ENCODE measurements around the gene ZNF669. TPM values are rescaled to one million over a fixed set of nuclear protein-coding genes. Genes with fewer than 3 reads are reported as not detected.
"Not testable (repeated sequence)": the region's sequence is repeated elsewhere in the genome, so short reads cannot be mapped to it uniquely, and the experiment has no call there.

The ZNF669 gene
- total RNA-seq, 2 donors from 2014 or later = 14.3 to 20.6 TPM

DNA sequence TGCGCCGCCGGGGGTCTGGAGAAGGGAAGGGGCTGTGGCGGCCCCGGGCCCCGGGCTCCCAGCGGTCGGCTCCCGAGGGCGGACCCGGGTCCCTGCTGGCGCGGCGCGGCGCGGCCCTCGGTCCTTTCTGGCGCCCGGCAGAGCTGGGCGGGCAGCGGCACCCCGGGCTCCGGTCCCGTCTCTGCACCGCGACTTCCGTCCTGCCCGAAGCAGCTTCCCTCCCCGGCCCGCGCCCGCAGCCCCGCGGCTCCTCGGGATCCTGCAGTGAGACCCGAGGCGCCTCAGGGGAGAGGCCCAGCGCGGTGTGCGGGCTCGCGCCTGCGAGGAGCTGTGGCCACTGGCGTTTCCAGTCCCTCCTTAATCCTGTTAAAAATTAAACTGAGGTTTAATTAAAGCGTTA is 22.4 kb upstream of the ZNF669 start:
- not testable (repeated sequence) for H3K27ac Mint-ChIP-seq
- peaks cover 28% of the 10 kb centered on the region for H3K36me3 Mint-ChIP-seq (ENCODE audit: low read depth)

DNA sequence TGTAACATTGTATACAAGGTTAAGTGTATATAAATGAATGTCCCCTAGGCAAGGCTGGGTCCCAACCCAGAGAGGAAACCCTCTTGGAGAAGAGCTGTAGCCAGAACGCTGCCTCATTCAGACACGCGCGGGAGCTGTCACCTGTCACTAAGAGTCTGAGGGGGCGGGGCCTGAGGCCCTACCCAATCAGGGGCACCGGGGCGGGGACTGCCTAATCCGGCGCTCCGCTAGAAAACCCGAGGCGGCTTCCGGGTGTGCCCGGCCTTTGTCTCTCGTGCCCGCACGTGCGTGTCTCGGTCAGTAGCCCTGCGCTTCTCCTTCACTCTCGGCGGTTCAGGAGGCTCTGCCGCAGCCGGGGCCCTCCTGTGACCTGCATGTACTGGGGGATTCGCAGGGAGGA is 22.0 kb upstream of the ZNF669 start:
- not testable (repeated sequence) for H3K9ac ChIP-seq (ENCODE audit: extremely low read depth, low read length, poor library complexity, severe bottlenecking); H3K4me1 Mint-ChIP-seq; H3K4me3 ChIP-seq (ENCODE audit: low read length); H3K27ac ChIP-seq (ENCODE audit: low read depth, low read length); H3K27ac Mint-ChIP-seq; H3K4me1 ChIP-seq (ENCODE audit: control insufficient read depth, insufficient read depth, low read length); H3K27me3 ChIP-seq (ENCODE audit: control insufficient read depth, insufficient read depth, low read length, poor library complexity, severe bottlenecking); DNase-seq; H3K9me3 ChIP-seq (ENCODE audit: control insufficient read depth, low read length); H3K4me3 Mint-ChIP-seq
- Mint-ChIP-seq H3K9me3 (peaks cover 22% of the 10 kb centered on the region), H3K27me3 (ENCODE audit: insufficient read depth) (peaks cover 12% of the 10 kb centered on the region), H3K36me3 (ENCODE audit: low read depth) (peaks cover 23% of the 10 kb centered on the region)
- H3K36me3 ChIP-seq (ENCODE audit: control insufficient read depth, insufficient read depth, low read length) = peaks cover 16% of the 10 kb centered on the region
- no CpG with 5 or more reads among the region's 25 CpGs for WGBS, 2 experiments (ENCODE audit: insufficient coverage in 1 of 2, insufficient read length in 1 of 2)

More for the DNA sequence above, 22.4 kb upstream of the ZNF669 start:
- H3K4me1 ChIP-seq (ENCODE audit: control insufficient read depth, insufficient read depth, low read length); H3K27me3 ChIP-seq (ENCODE audit: control insufficient read depth, insufficient read depth, low read length, poor library complexity, severe bottlenecking); H3K4me1 Mint-ChIP-seq; DNase-seq; H3K4me3 Mint-ChIP-seq; H3K4me3 ChIP-seq (ENCODE audit: low read length); H3K9me3 ChIP-seq (ENCODE audit: control insufficient read depth, low read length); H3K9ac ChIP-seq (ENCODE audit: extremely low read depth, low read length, poor library complexity, severe bottlenecking); H3K27ac ChIP-seq (ENCODE audit: low read depth, low read length): not testable (repeated sequence)
- WGBS, 2 experiments (ENCODE audit: insufficient coverage in 1 of 2, insufficient read length in 1 of 2) = no CpG with 5 or more reads among the region's 46 CpGs
- Mint-ChIP-seq H3K27me3 (ENCODE audit: insufficient read depth) (peaks cover 11% of the 10 kb centered on the region), H3K9me3 (peaks cover 24% of the 10 kb centered on the region)
- peaks cover 16% of the 10 kb centered on the region for H3K36me3 ChIP-seq (ENCODE audit: control insufficient read depth, insufficient read depth, low read length)

DNA sequence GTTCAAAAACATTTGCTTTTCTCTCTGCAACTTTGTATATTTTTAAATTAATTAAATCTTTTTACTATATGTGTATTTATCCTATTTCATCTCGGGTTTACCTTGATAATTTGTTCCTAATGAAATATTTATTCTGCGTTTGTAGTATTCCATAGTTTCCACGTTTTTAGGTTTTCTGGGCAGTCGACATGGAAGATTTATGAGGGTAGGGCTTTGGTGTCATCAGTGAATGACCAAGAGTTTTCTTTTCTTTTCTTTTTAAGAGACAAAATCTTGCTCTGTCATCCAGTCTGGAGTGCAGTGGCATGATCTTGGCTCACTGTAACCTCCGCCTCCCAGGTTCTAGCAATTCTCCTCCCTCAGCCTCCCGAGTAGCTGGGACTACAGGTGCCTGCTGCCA is 17.2 kb upstream of the ZNF669 start:
- no peak for DNase-seq
- Histone ChIP-seq H3K4me3 (ENCODE audit: low read length) (no peak overlapping the region), H3K4me1 (ENCODE audit: control insufficient read depth, insufficient read depth, low read length) (no peaks in the 10 kb centered on the region), H3K36me3 (ENCODE audit: control insufficient read depth, insufficient read depth, low read length) (peaks cover 6% of the 10 kb centered on the region), H3K27me3 (ENCODE audit: control insufficient read depth, insufficient read depth, low read length, poor library complexity, severe bottlenecking) (no peaks in the 10 kb centered on the region), H3K27ac (ENCODE audit: low read depth, low read length) (no peak overlapping the region), H3K9ac (ENCODE audit: extremely low read depth, low read length, poor library complexity, severe bottlenecking) (no peak overlapping the region), H3K9me3 (ENCODE audit: control insufficient read depth, low read length) (no peaks in the 10 kb centered on the region)
- Mint-ChIP-seq H3K9me3 (peaks cover 9% of the 10 kb centered on the region), H3K4me1 (no peaks in the 10 kb centered on the region), H3K36me3 (ENCODE audit: low read depth) (no peaks in the 10 kb centered on the region), H3K4me3 (no peak overlapping the region), H3K27ac (no peak overlapping the region), H3K27me3 (ENCODE audit: insufficient read depth) (peaks cover 16% of the 10 kb centered on the region)
- 87 to 88% methylated on average over 5 to 6 of the region's 6 CpGs for WGBS, 2 experiments (ENCODE audit: insufficient coverage in 1 of 2, insufficient read length in 1 of 2)
- TF ChIP-seq, protein P1, sequence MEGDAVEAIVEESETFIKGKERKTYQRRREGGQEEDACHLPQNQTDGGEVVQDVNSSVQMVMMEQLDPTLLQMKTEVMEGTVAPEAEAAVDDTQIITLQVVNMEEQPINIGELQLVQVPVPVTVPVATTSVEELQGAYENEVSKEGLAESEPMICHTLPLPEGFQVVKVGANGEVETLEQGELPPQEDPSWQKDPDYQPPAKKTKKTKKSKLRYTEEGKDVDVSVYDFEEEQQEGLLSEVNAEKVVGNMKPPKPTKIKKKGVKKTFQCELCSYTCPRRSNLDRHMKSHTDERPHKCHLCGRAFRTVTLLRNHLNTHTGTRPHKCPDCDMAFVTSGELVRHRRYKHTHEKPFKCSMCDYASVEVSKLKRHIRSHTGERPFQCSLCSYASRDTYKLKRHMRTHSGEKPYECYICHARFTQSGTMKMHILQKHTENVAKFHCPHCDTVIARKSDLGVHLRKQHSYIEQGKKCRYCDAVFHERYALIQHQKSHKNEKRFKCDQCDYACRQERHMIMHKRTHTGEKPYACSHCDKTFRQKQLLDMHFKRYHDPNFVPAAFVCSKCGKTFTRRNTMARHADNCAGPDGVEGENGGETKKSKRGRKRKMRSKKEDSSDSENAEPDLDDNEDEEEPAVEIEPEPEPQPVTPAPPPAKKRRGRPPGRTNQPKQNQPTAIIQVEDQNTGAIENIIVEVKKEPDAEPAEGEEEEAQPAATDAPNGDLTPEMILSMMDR (conservative IDR thresholded peaks at IDR 0.05) = no peak

DNA sequence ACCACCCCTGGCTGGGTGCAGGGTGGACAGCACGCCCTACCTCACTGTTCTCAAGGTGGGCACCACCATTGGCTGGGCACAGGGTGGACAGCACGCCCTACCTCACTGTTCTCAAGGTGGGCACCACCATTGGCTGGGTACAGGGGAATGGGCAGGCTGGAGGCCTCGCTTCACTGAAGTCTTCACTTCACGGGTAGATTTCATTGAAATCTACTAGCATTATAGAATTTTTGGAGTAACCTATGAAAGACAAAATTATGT is 16.2 kb upstream of the ZNF669 start:
- not testable (repeated sequence) for H3K4me3 ChIP-seq (ENCODE audit: low read length); H3K36me3 ChIP-seq (ENCODE audit: control insufficient read depth, insufficient read depth, low read length); DNase-seq; H3K4me3 Mint-ChIP-seq; H3K4me1 Mint-ChIP-seq; H3K27ac Mint-ChIP-seq; H3K9ac ChIP-seq (ENCODE audit: extremely low read depth, low read length, poor library complexity, severe bottlenecking); H3K4me1 ChIP-seq (ENCODE audit: control insufficient read depth, insufficient read depth, low read length); H3K9me3 Mint-ChIP-seq; H3K9me3 ChIP-seq (ENCODE audit: control insufficient read depth, low read length); H3K27me3 ChIP-seq (ENCODE audit: control insufficient read depth, insufficient read depth, low read length, poor library complexity, severe bottlenecking); H3K36me3 Mint-ChIP-seq (ENCODE audit: low read depth); H3K27ac ChIP-seq (ENCODE audit: low read depth, low read length)
- peaks cover 16% of the 10 kb centered on the region for H3K27me3 Mint-ChIP-seq (ENCODE audit: insufficient read depth)
- 63 to 84% methylated on average over 2 to 4 of the region's 4 CpGs for WGBS, 2 experiments (ENCODE audit: insufficient coverage in 1 of 2, insufficient read length in 1 of 2)

Measured in endodermal cell (in vitro differentiated cells).